ENCODE data around the gene CLEC16A.

DNA sequence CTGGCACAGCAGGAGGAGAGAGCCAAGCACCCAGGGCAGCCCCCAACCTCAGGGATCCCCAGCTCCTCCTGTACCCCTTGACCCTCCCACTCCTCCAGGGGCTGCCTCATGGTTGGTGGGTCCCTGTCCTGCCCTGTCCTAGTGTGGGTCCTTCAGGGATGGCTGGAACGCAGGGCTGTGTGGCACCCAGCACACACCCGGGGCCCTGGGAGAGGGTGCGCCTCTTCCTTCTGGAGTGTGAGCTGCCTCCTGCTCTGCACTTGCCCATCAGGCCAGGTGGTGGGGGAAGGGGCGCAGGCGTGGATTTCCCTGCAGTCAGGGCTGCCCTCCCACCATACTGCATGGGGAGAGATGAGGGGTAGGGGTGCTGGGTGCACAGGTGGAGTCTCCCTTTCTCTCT, 269.0 kb downstream of the CLEC16A start:
- TF ChIP-seq RAD21 (IDR thresholded peaks at IDR 0.05; ENCODE audit: low read depth) (no peak), EGR1 (IDR thresholded peaks at IDR 0.05) (no peak), FOXM1 (IDR thresholded peaks at IDR 0.05; ENCODE audit: borderline replicate concordance, low read depth) (no peak), TAF1 (IDR thresholded peaks at IDR 0.05; ENCODE audit: low read depth) (no peak), CREB1 (IDR thresholded peaks at IDR 0.05; ENCODE audit: low read depth) (no peak), CEBPB (IDR thresholded peaks at IDR 0.05) (no peak), YY1 (IDR thresholded peaks at IDR 0.05; ENCODE audit: low read depth) (no peak), NFIC (IDR thresholded peaks at IDR 0.05) (no peak), TEAD4 (IDR thresholded peaks at IDR 0.05) (no peak), TCF12 (IDR thresholded peaks at IDR 0.05; ENCODE audit: low read depth) (no peak), ZBTB7A (IDR thresholded peaks at IDR 0.05; ENCODE audit: low read depth) (no peak)
- TF ChIP-seq, protein P1, sequence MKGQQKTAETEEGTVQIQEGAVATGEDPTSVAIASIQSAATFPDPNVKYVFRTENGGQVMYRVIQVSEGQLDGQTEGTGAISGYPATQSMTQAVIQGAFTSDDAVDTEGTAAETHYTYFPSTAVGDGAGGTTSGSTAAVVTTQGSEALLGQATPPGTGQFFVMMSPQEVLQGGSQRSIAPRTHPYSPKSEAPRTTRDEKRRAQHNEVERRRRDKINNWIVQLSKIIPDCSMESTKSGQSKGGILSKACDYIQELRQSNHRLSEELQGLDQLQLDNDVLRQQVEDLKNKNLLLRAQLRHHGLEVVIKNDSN (IDR thresholded peaks at IDR 0.05), result no peak
- TF ChIP-seq, protein P2, sequence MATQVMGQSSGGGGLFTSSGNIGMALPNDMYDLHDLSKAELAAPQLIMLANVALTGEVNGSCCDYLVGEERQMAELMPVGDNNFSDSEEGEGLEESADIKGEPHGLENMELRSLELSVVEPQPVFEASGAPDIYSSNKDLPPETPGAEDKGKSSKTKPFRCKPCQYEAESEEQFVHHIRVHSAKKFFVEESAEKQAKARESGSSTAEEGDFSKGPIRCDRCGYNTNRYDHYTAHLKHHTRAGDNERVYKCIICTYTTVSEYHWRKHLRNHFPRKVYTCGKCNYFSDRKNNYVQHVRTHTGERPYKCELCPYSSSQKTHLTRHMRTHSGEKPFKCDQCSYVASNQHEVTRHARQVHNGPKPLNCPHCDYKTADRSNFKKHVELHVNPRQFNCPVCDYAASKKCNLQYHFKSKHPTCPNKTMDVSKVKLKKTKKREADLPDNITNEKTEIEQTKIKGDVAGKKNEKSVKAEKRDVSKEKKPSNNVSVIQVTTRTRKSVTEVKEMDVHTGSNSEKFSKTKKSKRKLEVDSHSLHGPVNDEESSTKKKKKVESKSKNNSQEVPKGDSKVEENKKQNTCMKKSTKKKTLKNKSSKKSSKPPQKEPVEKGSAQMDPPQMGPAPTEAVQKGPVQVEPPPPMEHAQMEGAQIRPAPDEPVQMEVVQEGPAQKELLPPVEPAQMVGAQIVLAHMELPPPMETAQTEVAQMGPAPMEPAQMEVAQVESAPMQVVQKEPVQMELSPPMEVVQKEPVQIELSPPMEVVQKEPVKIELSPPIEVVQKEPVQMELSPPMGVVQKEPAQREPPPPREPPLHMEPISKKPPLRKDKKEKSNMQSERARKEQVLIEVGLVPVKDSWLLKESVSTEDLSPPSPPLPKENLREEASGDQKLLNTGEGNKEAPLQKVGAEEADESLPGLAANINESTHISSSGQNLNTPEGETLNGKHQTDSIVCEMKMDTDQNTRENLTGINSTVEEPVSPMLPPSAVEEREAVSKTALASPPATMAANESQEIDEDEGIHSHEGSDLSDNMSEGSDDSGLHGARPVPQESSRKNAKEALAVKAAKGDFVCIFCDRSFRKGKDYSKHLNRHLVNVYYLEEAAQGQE (IDR thresholded peaks at IDR 0.05; ENCODE audit: low read depth), result no peak
